GM21526 (cell line): ENCODE results near the gene ADAP1.

Source experiments
- ATAC-seq: cut with Tn5 transposase; IDR thresholded peaks from one replicate; pipeline ENCODE4 v1.9.1; 2021; ENCODE audit warnings: moderate library complexity; ENCODE audit not compliant: unreplicated experiment, low FRiP score

Gene ADAP1

GRCh38 chr7:990352-990932 lies 36.0 kb upstream of the ADAP1 start:
- no peak for ATAC-seq

GRCh38 chr7:988963-989529 lies 34.6 kb upstream of the ADAP1 start:
- no peak for ATAC-seq

DNA sequence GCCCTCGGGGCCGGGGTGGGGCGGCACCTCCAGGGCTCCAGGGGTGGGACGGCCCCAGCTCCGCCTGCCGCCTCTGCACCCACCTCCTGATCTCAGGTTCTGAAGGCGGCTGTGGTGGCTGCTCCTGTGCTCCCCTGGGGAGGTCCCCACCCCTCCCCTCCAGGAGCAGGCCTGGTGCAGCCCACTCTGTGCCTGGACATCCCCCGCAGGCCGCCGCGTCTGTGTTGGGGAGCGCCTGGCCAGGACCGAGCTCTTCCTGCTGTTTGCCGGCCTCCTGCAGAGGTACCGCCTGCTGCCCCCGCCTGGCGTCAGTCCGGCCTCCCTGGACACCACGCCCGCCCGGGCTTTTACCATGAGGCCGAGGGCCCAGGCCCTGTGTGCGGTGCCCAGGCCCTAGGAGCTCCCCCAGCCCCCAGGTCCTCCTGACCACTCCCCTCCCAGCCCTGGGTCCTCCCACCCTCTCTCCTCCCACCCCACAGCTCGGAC lies 34.0 kb upstream of the ADAP1 start:
- ATAC-seq = no peak

DNA sequence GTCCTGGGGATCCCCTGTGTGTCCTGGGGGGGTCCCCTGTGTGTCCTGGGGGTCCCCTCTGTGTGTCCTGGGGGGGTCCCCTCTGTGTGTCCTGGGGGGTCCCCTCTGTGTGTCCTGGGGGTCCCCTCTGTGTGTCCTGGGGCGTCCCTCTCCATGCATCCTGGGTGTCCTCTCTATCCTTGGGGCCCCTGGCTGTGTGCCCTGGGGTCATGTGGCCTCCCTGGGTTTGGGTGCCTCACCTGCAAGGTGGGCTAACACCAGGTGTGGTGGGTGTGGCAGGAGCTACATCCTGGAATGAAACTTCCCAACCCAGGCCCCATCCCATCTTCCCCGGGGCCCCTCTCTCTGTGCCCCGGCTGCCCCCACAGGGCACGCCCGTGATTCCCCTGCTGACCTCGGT lies 33.4 kb upstream of the ADAP1 start:
- ATAC-seq = no peak

GRCh38 chr7:986766-987751 lies 32.6 kb upstream of the ADAP1 start:
- ATAC-seq = no peak

GRCh38 chr7:985915-986741 lies 31.6 kb upstream of the ADAP1 start:
- ATAC-seq = no peak

DNA sequence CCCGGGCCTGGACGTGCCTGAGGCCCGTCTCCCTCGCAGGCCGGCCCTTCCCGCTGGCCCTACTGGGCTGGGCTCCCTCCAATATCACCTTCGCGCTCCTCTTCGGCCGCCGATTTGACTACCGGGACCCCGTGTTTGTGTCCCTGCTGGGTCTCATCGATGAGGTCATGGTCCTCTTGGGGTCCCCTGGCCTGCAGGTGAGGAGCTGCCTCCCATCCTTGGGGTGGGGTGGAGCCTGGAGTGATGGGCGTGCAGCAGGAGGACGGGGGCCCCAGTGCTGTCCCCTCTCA lies 30.6 kb upstream of the ADAP1 start:
- no peak for ATAC-seq

- ATAC-seq = no peak
Measured at GRCh38 chr7:984361-985126, 30.1 kb upstream of the ADAP1 start.

- no peak for ATAC-seq
Measured at GRCh38 chr7:983616-984071, 29.2 kb upstream of the ADAP1 start.

GRCh38 chr7:983004-983615 lies 28.6 kb upstream of the ADAP1 start, which contains the start of gene CYP2W1:
Gene CYP2W1 (plus strand): TSS chr7:983181. CDS start chr7:983212, 31 bp downstream.
- no peak for ATAC-seq

- ATAC-seq = no peak
Measured at GRCh38 chr7:982511-983003, 28.1 kb upstream of the ADAP1 start.

GRCh38 chr7:981793-982510 lies 27.5 kb upstream of the ADAP1 start:
- ATAC-seq = no peak

- no peak for ATAC-seq
Measured at GRCh38 chr7:979886-980571, 25.5 kb upstream of the ADAP1 start.

- ATAC-seq = no peak
Measured at GRCh38 chr7:979151-979550, 24.7 kb upstream of the ADAP1 start.

DNA sequence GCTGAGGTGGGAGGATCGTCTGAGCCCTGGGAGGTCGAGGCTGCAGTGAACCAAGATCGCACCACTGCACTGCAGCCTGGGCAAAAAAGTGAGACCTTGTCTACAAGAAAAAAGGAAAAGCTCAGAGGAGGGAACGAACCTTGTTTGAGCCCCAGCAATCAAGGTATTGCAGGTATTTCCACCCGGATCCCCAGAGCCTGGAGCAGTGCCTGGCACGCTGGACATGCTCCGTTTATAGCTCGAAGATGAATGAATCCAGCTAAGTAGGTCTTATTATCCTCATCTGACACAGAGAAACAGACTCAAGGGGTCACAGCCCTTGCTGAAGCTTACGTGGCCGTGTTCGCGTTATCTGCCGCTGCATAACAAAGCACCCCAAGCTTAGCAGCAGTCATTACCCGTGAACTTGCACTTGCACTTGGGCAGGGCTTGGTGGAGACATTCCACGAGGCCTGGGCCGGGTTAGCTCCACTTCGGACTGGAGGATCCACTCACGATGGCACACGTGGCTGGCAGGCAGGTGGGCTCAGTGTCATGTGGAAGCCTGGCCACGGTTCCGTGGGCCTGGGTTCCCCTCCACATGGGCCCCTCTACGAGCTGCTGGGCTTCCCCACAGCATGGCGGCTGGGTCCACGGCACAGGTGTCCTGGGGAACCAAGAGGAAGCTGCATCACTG lies 24.1 kb upstream of the ADAP1 start:
- no peak for ATAC-seq

- no peak for ATAC-seq
Measured at GRCh38 chr7:978049-978346, 23.5 kb upstream of the ADAP1 start.

DNA sequence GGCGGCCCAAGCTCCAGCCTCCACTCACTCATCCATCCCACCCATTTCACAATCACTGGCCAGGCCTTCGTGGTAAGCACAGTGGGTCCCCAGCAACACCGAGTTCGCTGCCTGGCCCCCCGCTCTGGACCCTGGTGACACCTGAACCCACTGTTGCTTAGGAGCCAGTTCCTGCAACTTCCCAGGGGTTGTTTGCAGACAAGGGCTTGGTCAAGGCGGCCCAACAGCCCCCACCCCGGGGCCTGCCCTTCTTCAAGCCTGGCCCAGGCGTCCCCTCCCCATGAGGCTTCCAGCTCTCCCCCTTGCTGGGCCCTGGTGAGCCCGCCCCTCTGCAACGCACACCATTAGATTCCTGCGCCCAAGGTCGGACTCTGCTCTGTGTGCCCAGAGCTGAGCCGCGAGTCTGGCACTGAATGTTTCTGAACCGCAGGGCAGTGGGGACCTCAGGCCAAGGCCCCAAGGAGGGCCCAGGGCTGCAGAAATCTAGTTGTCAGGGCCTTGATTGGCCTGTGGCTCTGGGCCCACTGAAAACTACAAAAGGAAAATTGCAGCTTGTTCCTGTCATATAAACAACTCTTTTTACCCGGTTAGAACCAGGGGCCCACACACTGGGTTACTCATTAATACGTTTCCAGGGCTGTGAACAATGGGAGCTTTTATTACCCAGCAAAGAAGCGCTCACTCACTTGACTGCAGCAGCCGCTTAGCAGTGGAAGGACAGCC lies 23.0 kb upstream of the ADAP1 start:
- no peak for ATAC-seq
